IPS DF 4.7 (cell line): ENCODE data around the gene GPR45.
A peak's percentile ranks its signal among the peaks of the same experiment; 100 is the strongest.
"Not testable (repeated sequence)": the region's sequence is repeated elsewhere in the genome, so short reads cannot be mapped to it uniquely, and the experiment has no call there.

ENCODE experiments used
- DNase-seq: peaks from one replicate; pipeline ENCODE4 v3.0.0-alpha.2; 2013; ENCODE audit warnings: low spot score; ENCODE audit errors: extremely low read depth

The GPR45 gene, protein sequence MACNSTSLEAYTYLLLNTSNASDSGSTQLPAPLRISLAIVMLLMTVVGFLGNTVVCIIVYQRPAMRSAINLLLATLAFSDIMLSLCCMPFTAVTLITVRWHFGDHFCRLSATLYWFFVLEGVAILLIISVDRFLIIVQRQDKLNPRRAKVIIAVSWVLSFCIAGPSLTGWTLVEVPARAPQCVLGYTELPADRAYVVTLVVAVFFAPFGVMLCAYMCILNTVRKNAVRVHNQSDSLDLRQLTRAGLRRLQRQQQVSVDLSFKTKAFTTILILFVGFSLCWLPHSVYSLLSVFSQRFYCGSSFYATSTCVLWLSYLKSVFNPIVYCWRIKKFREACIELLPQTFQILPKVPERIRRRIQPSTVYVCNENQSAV

DNA sequence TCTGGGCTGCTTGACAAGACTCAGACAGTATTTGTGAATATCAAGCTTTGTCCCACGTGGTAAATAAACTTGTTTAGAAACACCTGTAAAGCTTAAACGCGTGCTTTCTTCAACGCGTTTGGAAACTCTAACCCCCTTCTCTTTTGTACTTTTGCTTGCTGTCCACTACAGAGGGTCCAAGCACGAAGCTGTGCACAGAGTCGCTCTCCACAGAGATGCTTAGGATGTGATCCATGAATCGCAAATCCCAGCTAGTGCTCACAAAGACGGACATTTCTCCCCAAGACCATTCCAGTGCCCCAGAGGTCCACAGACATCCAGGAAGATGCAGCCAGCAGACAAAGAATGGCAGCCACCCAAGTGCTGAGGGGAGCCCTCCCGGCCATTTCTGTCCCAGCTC lies at the start of gene GPR45:
GPR45 (plus strand) TSS at position 301 of the 400 bp plus-strand sequence. CDS start 116 bp downstream, outside the sequence.
- no peak for DNase-seq

DNA sequence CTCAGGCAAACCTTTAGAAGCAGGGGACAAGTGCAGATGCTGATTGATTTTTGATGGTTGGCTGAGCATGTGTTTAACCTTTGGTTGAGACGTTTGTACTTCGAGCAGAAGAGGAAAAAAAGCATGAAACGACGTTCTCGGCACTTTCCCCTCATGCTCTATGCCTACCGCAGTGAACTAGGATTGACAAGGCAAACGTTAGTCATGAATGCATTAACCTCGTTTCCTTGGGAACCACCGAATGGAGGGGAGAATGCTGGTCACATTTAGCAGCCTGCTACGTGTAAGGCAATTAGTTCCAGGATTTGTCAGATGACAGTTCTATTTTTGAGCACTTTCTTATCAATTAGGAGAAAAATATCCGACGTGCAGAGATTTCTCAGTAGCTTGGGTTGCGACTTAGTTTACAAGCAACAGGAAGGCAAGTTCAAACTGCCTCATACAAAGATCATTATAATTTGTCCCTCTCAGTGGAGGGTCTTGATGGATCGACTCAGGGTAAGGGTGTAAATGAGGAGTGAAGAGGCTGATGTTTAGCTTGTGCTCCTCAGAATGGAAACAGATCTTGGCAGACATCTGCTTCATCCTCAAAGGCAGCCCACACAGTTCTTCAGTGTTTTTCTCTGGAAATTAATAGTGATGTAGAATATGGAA lies 47.4 kb upstream of the GPR45 start:
- DNase-seq, result no peak

DNA sequence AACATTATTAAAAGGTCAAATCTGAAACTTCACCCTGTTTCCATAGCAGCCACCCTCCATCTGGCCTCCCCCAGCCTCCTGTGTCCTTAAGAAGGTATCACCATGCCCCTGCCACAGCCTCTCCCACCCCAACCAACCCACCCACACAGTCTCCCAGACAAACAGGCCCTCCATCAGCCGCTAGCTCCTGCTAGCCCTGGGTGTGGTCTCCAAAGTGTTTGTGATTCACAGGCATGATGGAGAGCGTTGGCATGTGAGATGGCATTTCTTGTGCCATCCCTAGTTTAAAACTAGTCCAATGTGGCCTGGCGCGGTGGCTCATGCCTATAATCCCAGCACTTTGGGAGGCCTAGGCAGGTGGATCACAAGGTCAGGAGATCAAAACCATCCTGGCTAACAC lies 44.9 kb upstream of the GPR45 start:
- DNase-seq, result no peak

DNA sequence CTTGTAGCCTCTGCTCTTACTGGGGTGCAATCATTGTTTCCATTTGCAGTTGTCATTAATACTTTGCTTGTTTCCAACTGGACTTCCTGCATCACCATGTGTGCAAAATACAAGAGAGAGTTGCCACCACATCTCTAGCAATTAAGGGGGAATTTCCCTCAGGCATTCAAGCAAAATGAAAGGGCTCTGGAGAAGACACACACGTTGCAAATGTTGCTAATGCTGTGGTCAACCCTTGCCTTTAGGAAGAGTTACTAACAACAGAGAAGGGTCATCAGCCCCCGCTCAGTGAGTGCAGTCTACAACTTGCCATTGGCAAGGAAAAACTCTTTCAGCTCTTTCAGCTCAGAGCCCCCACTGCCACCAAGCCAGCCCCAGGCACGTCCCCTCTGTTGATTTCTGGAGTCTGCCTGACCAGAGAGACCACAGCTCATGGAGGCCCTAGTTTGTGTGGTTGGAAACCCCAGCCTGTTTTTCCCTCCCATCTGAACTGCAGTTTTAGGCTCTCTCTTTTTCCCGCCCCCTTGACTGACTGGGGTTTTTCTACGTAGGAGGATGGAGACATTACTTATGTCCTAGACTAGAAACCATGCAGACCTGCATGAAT lies 25.9 kb upstream of the GPR45 start:
- no peak for DNase-seq

DNA sequence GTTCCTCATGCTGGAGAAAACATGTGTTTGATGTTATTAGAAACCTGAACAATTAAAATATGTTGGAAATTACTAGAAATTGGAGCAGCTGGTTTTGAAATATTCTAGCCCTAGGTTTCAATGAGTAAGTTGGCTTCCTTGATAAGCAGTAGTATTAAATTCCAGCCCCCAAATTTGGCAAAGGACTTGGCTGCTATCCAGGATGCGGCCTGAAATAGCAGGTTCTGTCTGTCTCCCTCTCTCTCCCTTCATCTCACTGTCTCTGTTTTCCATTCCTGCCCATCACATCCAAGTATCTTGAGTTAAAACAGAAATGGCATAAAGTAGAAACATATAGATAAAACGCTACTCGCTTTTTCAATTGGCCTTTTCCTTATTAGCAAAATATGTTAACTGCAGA lies 20.9 kb upstream of the GPR45 start:
- DNase-seq, result no peak

DNA sequence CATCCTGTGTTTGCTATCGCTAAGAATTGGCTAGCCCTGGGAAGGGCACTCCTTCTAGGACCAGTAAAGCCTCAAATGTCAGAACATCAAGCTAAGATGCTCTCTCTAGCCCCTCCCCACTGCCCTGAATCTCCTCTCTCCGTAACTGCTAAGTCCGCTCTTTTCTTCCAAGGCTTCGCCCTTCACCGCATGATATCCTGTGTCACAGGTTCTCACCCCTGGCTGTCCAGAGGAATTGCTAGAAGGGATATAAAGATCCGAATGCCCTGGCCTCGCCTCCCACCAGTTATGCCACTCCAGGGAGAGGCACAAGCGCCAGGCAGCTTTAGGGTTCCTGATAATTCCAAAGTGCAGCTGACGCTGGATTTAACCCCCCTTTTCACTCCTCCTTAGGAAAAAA lies 17.1 kb upstream of the GPR45 start:
- DNase-seq, result no peak

DNA sequence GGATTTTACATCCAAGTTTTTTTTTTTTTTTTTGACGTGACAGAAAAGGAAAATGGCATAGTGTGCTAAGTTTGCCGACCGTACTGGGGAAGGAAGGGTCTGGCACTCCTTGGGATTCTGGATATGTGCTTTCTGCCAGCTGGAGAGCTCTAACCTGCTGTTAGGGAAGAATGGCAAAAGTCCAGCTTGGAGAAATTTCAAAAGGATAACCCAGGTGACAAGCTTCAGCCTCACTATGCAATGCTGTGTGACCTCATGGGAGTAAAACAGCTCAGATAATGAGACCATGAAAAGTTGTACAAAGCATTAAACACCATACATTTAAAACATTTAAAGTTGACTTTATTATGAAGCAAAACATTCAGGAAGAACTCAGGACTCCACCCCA lies 10.3 kb upstream of the GPR45 start:
- DNase-seq, result no peak

DNA sequence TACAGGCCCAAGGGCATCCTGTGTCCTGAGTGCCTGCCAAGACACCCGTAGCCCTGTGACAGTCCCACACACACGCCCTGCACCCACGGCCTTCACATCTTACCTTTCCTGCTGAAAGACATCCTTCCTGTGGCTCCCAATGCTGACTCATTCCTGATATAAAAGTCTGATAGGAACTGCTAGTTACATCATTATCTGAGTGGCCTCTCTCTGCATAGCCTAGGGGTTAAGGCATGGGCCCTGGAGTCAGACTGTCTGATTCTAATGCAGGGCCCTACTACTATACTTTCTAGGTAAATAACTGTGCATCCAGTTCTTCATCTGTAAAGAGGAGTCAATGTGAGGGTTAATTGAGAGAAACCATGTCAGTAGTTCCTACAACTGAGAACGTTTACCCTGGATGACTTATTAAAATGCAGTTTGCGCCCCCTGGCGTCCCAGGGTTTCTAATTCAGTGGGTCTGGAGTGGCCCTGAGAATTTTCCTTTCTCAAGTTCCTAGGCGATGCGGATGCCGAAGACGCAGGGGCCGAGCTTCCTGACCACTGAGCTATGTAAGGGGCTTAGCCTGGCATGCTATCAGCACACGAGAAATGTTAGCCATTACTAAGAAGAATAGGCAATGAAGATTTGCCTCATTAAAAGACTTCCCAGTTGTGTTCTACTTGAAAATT lies 6.0 kb upstream of the GPR45 start:
- peak; percentile 71 for DNase-seq

DNA sequence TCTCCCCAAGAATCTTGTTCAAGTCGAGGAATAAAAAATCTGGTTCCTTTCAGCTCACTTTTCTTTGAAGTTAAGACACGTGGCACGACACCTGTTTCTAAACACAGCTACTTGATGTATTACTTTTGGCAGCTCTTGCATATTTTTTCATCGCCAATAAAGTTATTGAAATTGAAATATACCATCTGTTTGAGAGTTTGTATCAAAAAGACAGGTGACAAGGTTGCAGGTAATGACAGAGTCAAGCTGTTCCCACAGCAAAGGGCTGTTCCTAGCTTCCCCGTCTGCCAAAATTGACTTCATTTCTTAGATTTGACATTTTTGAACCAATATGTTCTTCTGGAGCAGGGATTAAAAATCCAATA lies 5.5 kb upstream of the GPR45 start:
- DNase-seq, result no peak

DNA sequence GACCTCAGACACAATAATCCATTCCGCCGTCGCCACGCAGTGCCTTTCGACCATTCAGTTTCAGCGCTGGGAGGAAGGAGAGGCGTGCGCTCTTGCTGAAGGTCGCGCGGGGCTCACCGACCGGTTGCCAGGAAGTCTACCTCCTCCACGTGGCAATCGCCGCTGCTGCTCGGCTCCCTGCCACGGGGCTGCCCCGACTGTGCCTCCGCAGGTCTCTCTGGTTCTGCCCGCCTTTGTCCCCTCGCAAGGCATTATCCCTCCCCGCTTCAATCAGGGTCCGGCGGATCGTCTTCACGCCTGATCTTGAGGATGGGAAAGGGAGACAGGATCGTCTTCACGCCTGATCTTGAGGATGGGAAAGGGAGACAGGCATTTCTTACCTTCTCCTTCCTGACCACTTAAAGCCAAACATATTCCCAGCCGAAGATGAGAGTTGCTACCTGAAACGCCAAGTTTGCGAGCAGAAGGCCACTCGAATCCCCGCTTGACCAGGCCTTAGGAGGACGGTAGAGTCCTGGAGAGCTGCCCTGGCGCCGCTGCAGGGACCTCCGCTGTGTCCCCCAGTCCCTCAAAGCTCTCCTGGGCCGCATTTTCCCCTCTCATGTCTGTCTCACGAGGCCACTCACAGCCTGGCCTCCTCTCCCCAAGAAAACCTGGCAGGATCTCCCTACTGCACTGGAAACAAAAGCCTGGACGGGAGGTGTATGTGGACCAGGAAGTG lies 4.3 kb upstream of the GPR45 start:
- no peak for DNase-seq

DNA sequence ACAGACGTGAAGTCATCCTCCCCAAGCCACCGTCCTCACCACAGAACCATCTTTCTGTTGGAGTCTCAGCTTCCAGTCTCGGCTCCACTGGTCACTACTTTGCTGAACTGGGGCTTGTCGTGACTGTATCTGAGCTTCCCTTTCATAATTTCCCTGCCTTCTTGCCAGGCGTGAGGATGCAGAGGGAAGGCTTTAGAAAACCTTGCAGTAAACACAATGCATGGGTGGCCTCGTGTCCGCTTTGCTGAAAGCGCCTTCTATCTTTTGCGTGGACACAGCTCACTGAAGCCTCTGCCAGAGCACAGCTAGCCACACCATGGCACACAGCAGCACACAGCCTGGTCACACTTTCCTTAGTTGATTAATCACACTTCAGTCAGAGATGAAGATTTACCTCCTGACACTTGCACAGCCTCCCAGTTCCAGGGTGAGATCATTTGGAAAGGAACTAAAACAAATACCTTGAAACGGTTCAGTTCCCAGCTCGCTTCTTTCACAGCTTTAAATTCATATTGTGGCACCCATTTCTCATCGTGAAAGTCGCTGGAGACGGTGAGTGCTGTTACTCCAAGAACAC lies 2.8 kb upstream of the GPR45 start:
- DNase-seq, result no peak

DNA sequence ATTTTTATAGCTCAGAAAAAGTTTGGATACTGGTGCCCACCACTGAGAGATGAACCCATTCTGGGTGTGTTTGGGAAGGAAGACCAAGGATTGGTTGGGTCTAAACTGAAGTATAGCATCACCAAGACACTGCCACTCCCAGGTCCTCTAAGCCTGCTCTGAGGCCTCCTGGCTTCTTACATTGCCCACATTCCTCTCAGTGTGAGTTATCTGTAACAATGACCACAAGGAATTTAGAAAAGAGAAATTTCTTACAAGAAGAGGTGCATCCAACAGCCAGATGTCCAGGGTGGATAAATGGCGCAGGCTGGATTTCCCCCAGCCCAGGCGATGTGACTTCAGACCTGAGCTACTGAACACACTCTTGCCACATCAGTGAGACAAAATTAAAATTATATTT lies 1.6 kb upstream of the GPR45 start:
- no peak for DNase-seq

DNA sequence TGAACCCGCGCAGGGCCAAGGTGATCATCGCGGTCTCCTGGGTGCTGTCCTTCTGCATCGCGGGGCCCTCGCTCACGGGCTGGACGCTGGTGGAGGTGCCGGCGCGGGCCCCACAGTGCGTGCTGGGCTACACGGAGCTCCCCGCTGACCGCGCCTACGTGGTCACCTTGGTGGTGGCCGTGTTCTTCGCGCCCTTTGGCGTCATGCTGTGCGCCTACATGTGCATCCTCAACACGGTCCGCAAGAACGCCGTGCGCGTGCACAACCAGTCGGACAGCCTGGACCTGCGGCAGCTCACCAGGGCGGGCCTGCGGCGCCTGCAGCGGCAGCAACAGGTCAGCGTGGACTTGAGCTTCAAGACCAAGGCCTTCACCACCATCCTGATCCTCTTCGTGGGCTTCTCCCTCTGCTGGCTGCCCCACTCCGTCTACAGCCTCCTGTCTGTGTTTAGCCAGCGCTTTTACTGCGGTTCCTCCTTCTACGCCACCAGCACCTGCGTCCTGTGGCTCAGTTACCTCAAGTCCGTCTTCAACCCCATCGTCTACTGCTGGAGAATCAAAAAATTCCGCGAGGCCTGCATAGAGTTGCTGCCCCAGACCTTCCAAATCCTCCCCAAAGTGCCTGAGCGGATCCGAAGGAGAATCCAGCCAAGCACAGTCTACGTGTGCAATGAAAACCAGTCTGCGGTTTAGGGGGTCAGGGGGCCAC lies 897 bp downstream of the GPR45 start:
- DNase-seq, result no peak

DNA sequence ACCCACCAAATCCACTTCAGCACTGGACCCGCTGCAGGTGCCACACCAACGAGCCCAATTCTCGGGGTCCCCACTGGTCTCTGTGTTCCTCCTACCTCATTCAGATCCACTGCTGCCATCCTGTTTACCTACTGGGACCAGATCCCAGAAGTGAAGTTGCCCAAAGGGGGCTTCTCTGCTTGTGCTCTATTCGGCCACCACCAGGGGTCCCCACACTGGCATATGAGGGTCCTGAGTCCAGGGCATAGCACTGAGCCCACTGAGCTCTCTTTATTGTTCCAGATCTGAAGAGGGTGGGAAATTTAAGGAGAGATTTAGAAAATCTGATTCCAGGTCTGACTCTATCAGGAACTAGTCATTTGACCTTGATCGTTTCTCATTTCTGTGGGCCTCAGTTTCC lies 2.4 kb downstream of the GPR45 start:
- no peak for DNase-seq

DNA sequence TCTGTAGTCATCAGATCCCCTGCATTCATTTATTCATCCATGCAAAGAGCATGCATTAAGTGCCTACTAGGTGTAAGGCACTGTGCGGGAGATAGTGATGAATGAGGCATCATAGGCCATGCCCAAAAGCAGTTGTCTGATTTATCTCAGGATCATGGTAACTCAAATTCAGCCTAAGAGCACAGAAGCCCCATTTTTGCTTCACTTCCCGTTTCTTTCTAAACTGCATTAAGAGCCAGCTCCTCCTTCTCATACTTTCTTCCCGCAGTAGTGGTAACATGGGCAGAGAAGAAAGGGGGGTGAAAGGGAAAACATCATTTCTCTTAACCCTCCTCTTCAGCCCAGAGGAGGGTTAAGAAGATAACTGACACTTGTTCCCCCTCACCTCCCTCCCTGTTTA lies 2.9 kb downstream of the GPR45 start:
- no peak for DNase-seq

DNA sequence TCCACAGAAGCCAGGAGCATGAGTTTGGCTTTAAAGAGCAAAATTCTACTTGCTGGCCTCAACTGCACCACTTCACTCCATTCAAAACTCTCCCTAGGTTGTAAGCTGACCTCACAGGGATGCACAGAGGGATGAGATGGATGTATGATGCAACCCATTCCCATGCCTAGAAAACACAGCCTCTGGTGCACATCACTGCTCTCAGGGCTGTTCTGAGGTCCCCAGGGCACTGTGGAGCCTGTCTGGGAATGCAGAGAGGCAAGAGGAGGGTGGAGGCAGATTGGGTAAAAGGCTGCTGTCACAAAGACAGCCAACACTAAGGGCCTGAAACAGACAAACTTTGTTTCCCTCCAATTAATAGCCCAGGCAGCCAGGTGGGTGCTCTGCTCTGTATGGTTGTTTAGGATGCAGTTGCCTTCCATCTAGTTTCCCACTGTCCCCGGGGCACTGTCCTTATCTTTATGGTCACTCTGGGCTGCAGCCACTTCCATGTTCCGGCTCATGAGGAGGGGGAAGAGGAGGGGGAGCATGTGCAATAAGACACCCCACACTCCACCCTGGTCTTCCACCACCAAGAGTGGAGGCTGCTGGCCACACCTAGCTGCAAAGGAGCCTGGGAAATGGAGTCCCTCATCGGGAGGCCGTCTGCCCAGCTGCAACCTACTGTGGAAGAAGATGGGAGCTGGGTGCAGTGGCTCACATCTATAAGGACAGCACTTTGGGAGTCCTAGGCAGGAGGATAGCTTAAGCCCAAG lies 7.0 kb downstream of the GPR45 start:
- DNase-seq, result no peak

DNA sequence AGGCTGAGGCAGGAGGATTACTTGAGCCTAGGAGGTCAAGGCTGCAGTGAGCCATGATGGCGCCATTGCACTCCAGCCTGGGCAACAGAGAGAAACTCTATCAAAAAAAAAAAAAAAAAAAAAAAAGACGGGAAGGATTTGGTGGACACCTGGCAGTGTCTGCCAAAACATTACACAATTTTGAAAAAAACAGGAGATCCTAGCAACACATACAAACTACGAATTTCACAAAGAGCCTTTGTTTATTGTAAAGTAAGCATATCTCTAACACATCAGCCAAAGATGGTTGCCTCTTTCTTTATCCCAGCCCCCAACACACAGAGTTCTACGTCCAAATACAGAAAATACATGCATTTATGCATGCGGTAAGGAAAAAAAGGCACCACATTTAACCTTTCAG lies 7.6 kb downstream of the GPR45 start:
- no peak for DNase-seq

DNA sequence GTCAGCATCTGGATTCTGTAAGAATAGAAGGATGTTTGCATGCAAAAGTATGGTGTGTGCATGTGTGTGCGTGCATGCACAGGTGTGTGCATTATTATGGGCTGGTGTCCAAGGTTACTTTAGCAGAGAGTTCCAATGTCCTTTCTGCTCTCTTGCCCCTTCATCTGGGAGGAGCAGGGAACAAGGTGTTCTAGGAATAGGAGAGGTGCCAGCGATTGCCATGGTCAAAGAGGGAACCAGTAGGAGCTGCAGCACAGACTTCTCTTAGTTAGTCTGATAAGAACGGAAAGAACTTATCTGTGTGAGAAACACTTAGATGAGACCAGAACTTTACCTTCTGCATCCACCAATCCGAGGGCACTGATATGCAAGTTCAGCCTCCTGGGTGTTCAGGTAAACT lies 8.3 kb downstream of the GPR45 start:
- DNase-seq, result no peak

DNA sequence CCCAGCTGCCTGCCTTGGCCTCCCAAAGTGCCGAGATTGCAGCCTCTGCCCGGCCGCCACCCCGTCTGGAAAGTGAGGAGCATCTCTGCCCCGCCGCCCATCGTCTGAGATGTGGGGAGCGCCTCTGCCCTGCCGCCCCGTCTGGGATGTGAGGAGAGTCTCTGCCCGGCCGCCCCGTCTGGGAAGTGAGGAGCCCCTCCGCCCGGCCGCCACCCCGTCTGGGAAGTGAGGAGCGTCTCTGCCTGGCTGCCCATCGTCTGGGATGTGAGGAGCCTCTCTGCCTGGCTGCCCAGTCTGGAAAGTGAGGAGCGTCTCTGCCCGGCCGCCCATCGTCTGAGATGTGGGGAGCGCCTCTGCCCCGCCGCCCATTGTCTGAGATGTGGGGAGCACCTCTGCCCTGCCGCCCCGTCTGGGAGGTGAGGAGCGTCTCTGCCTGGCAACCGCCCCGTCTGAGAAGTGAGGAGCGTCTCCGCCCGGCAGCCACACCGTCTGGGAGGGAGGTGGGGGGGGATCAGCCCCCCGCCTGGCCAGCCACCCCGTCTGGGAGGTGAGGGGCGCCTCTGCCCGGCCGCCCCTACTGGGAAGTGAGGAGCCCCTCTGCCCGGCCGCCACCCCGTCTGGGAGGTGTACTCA lies 9.6 kb downstream of the GPR45 start:
- not testable (repeated sequence) for DNase-seq
